NCI-H128 (cell line): Measurements from ENCODE around the gene RPS28.

Experiments
- DNase-seq: peaks from one replicate; lab custom pipeline; 2025; ENCODE audit not compliant: unreplicated experiment; lab: John Stamatoyannopoulos, UW

Gene RPS28

GRCh38 chr19:8370176-8371010, 49.1 kb downstream of the RPS28 start:
- DNase-seq: no peak

DNA sequence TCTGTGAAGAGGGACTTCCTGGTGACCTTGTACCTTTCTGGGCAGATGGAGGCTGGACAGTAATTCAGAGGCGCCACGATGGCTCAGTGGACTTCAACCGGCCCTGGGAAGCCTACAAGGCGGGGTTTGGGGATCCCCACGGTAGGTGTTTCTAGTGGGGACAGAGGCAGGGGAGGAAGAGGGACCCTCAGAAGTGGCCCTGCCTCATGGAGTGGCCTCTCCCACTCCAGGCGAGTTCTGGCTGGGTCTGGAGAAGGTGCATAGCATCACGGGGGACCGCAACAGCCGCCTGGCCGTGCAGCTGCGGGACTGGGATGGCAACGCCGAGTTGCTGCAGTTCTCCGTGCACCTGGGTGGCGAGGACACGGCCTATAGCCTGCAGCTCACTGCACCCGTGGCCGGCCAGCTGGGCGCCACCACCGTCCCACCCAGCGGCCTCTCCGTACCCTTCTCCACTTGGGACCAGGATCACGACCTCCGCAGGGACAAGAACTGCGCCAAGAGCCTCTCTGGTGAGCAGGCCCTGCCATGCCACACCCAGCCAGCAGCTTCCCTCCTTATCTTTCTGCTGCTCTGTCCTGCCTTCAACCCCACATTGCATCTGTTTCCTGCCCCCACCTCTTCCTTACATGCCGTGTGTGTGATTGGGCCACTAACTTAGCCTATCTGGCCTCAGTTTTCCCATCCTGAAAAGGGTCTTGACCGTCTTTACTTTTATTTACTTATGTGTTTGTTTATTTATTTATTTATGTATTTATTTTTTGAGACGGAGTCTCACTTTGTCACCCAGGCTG, 49.9 kb downstream of the RPS28 start:
- DNase-seq: no peak
